Neuronal stem cell (in vitro differentiated cells): ENCODE data around the gene NBDY.

Source experiments
- DNase-seq: peaks from one replicate; pipeline ENCODE4 v3.0.0-alpha.2; 2013; ENCODE audit warnings: low spot score
- H2AFZ ChIP-seq: one replicate; pipeline ENCODE4 v1.6.1; 2013; ENCODE audit warnings: mild to moderate bottlenecking, low read length, inconsistent platforms
- H2AK5ac ChIP-seq: 2 replicates; pipeline ENCODE4 v1.6.1; 2013; ENCODE audit warnings: low read depth, mild to moderate bottlenecking, inconsistent platforms, low read length, moderate library complexity, mixed read lengths
- H2BK120ac ChIP-seq: 2 replicates; pipeline ENCODE4 v1.6.1; 2013; ENCODE audit warnings: low read depth, mild to moderate bottlenecking, inconsistent platforms, low read length, moderate library complexity, mixed read lengths
- H2BK12ac ChIP-seq: one replicate; pipeline ENCODE4 v1.6.1; 2013; ENCODE audit warnings: low read length, inconsistent platforms
- H2BK15ac ChIP-seq: 2 replicates; pipeline ENCODE4 v1.6.1; 2013; ENCODE audit warnings: mild to moderate bottlenecking, low read length, inconsistent platforms, mixed read lengths
- H2BK5ac ChIP-seq: one replicate; pipeline ENCODE4 v1.6.1; 2013; ENCODE audit warnings: inconsistent platforms, mild to moderate bottlenecking, low read length, moderate library complexity
- H3K14ac ChIP-seq: one replicate; pipeline ENCODE4 v1.6.1; 2013; ENCODE audit warnings: low read length, inconsistent platforms
- H3K18ac ChIP-seq: 2 replicates; pipeline ENCODE4 v1.6.1; 2013; ENCODE audit warnings: low read length, inconsistent platforms
- H3K23ac ChIP-seq: 2 replicates; pipeline ENCODE4 v1.6.1; 2013; ENCODE audit warnings: low read depth, mild to moderate bottlenecking, mixed read lengths, low read length, inconsistent platforms; ENCODE audit not compliant: poor library complexity
- H3K27ac ChIP-seq: replicated peaks from 3 replicates; pipeline ENCODE4 v1.5.1; 2013; ENCODE audit warnings: low read length, inconsistent platforms
- H3K27me3 ChIP-seq, 3 experiments: 2 replicates each; pipeline ENCODE4 v1.6.1; 2013; ENCODE audit warnings: low read length in 3 of 3, mild to moderate bottlenecking in 2 of 3, inconsistent platforms in 1 of 3, low read depth in 1 of 3, mixed read lengths in 1 of 3, moderate library complexity in 1 of 3; ENCODE audit not compliant: control insufficient read depth in 3 of 3, insufficient read depth in 3 of 3
- H3K36me3 ChIP-seq, 2 donors: replicated peaks in 1 of 2; 2 replicates each; pipeline ENCODE4 v1.6.1; 2013; ENCODE audit warnings: low read length in 2 of 2; ENCODE audit not compliant: control insufficient read depth in 2 of 2, insufficient read depth in 2 of 2
- H3K4ac ChIP-seq: 2 replicates; pipeline ENCODE4 v1.6.1; 2013; ENCODE audit warnings: inconsistent platforms, mild to moderate bottlenecking, low read length, moderate library complexity
- H3K4me1 ChIP-seq, 2 donors: 1 replicate in 1 of 2; 2 replicates in 1 of 2; pipeline ENCODE4 v1.6.1; 2013; ENCODE audit warnings: low read length in 2 of 2, low read depth in 1 of 2; ENCODE audit not compliant: control insufficient read depth in 2 of 2, insufficient read depth in 1 of 2
- H3K4me2 ChIP-seq: one replicate; pipeline ENCODE4 v1.6.1; 2013; ENCODE audit warnings: mild to moderate bottlenecking, low read length, inconsistent platforms; ENCODE audit not compliant: insufficient read depth, poor library complexity, severe bottlenecking
- H3K4me3 ChIP-seq, 2 donors: 2 replicates each; pipeline ENCODE4 v1.5.1; 2013; ENCODE audit warnings: low read length in 2 of 2, mild to moderate bottlenecking in 2 of 2, inconsistent platforms in 1 of 2, moderate library complexity in 1 of 2
- H3K79me1 ChIP-seq: one replicate; pipeline ENCODE4 v1.6.1; 2013; ENCODE audit warnings: low read depth, mild to moderate bottlenecking, inconsistent platforms, low read length, moderate library complexity
- H3K9ac ChIP-seq: one replicate; pipeline ENCODE4 v1.6.1; 2013; ENCODE audit warnings: mild to moderate bottlenecking, low read depth, low read length, inconsistent platforms; ENCODE audit not compliant: poor library complexity
- H3K9me3 ChIP-seq, 2 donors: replicated peaks in 1 of 2; 2 replicates each; pipeline versions ENCODE3 to v1.6.1; 2013; ENCODE audit warnings: low read length in 2 of 2, mild to moderate bottlenecking in 2 of 2, inconsistent platforms in 1 of 2, low read depth in 1 of 2, mixed read lengths in 1 of 2, moderate library complexity in 1 of 2; ENCODE audit not compliant: control insufficient read depth in 2 of 2, insufficient read depth in 1 of 2
- H4K8ac ChIP-seq: one replicate; pipeline ENCODE4 v1.6.1; 2013; ENCODE audit warnings: low read depth, mild to moderate bottlenecking, inconsistent platforms, low read length, moderate library complexity
- H4K91ac ChIP-seq: one replicate; pipeline ENCODE4 v1.6.1; 2013; ENCODE audit warnings: low read length, low read depth, mild to moderate bottlenecking, inconsistent platforms; ENCODE audit not compliant: poor library complexity
- WGBS, 2 donors: extraction: QIAGEN DNeasy Blood & Tissue Kit; methylation state at CpG; one replicate each; pipeline ENCODE4 v1.1.7; 2013; ENCODE audit warnings: missing lambda C conversion rate in 2 of 2, mixed read lengths in 1 of 2; ENCODE audit not compliant: insufficient read length in 2 of 2, insufficient replicate concordance in 1 of 2; ENCODE audit errors: extremely low coverage in 2 of 2; 5-methylcytosine and 5-hydroxymethylcytosine counted together

The NBDY gene

DNA sequence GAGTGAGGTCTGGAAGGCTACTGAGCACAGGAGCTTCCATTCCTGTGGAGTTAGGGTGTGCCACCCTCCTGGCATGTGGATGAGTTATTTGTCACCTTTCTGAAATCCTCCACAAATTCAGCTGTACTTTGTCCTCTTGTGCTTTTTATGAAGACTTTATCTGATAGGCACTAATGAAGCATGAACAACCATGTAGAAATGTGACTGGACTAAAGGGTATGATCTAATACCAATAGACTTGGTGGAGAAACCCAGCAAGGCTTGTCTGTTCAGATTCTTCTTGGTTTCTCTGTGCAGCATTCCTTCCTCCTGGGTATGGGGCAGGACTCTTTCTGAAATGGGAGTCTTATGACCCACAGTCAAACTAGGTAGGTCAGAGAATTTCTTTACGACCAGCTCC lies 9.6 kb downstream of the NBDY start:
- no CpG with 5 or more reads among the region's 1 CpG for WGBS, 2 donors
- no peak overlapping the region for H2BK5ac ChIP-seq
- no peak overlapping the region for H2AK5ac ChIP-seq
- no peak overlapping the region for H2BK12ac ChIP-seq
- H3K4ac ChIP-seq, result no peak overlapping the region
- H2BK15ac ChIP-seq, result no peak overlapping the region
- H2BK120ac ChIP-seq, result no peak overlapping the region
- no peak overlapping the region for H3K4me3 ChIP-seq
- H4K8ac ChIP-seq, result no peak overlapping the region
- H3K18ac ChIP-seq, result no peak overlapping the region
- no peaks in the 10 kb centered on the region for H3K79me1 ChIP-seq
- H3K27ac ChIP-seq, result no peak overlapping the region
- H3K9me3 ChIP-seq, result peaks cover 0 to 5% of the 10 kb centered on the region in 2 donors
- H3K9ac ChIP-seq, result no peak overlapping the region
- peaks cover 0 to 55% of the 10 kb centered on the region in 2 donors for H3K36me3 ChIP-seq
- no peak overlapping the region for H3K4me2 ChIP-seq
- H3K4me1 ChIP-seq, result no peaks in the 10 kb centered on the region
- H2AFZ ChIP-seq, result no peak overlapping the region
- no peak overlapping the region for H3K23ac ChIP-seq
- no peak overlapping the region for H4K91ac ChIP-seq
- no peaks in the 10 kb centered on the region for H3K27me3 ChIP-seq
- no peak for DNase-seq
- H3K14ac ChIP-seq, result no peak overlapping the region

DNA sequence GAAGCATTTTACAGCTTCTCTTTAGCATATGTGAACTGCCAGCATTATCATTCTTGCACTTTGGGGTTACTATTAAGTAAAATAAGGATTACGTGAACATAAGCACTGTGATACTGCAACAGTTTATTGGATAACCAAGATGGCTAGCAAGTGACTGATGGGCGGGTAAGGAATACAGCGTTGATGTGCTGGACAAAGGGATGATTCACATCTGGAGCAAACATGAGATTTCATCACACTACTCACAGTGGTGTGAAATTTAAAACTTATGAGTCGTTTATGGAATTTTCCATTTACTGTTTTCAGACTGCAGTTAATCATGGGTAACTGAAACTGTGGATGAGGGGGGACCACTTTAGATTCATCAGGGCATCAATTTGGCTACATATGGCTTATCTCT lies 16.0 kb downstream of the NBDY start:
- H4K8ac ChIP-seq, result no peak overlapping the region
- H3K4me1 ChIP-seq, result no peaks in the 10 kb centered on the region
- no peak overlapping the region for H4K91ac ChIP-seq
- H3K79me1 ChIP-seq, result no peaks in the 10 kb centered on the region
- no peak overlapping the region for H2BK120ac ChIP-seq
- no peak for DNase-seq
- H3K4me3 ChIP-seq, result no peak overlapping the region
- no peak overlapping the region for H3K18ac ChIP-seq
- H3K27me3 ChIP-seq, result no peaks in the 10 kb centered on the region
- no peak overlapping the region for H2AFZ ChIP-seq
- H3K27ac ChIP-seq, result no peak overlapping the region
- no peak overlapping the region for H2BK5ac ChIP-seq
- H2AK5ac ChIP-seq, result no peak overlapping the region
- H3K14ac ChIP-seq, result no peak overlapping the region
- peaks cover 0 to 29% of the 10 kb centered on the region in 2 donors for H3K36me3 ChIP-seq
- no peak overlapping the region for H3K23ac ChIP-seq
- no peak overlapping the region for H2BK15ac ChIP-seq
- no peak overlapping the region for H3K4ac ChIP-seq
- H3K4me2 ChIP-seq, result no peak overlapping the region
- no CpG with 5 or more reads among the region's 4 CpGs for WGBS, 2 donors
- no peak overlapping the region for H3K9ac ChIP-seq
- peaks cover 0 to 18% of the 10 kb centered on the region in 2 donors for H3K9me3 ChIP-seq
- no peak overlapping the region for H2BK12ac ChIP-seq

DNA sequence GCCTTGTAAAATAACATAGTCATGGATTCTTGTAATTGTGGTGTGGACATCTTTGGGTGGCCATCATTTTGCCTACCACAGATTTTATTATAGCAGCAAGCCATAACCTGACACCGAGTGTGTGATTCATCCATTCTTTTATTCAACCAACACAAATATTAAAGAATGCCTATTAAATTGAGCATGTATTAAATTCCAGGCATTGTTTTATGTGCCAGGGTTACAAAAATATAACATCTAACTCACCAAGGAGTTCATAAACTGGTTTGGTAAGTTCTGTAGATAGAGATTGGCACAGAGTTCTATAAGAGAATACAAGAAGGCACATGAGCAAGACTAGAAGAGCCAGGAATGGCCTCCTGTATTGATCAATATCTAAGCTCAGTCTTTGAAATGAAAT lies 18.0 kb downstream of the NBDY start:
- Histone ChIP-seq H2AK5ac (no peak overlapping the region), H2AFZ (no peak overlapping the region), H3K4me3 (no peak overlapping the region), H3K23ac (no peak overlapping the region), H2BK5ac (no peak overlapping the region), H3K14ac (no peak overlapping the region), H4K8ac (no peak overlapping the region), H3K4me2 (no peak overlapping the region), H3K79me1 (no peaks in the 10 kb centered on the region), H3K27me3 (no peaks in the 10 kb centered on the region), H2BK12ac (no peak overlapping the region), H3K9ac (no peak overlapping the region), H3K18ac (no peak overlapping the region), H4K91ac (no peak overlapping the region), H2BK15ac (no peak overlapping the region), H3K4ac (no peak overlapping the region), H3K4me1 (no peaks in the 10 kb centered on the region), H2BK120ac (no peak overlapping the region), H3K9me3 (peaks cover 0 to 13% of the 10 kb centered on the region in 2 donors), H3K36me3 (peaks cover 0 to 25% of the 10 kb centered on the region in 2 donors), H3K27ac (no peak overlapping the region)
- DNase-seq, result no peak
- WGBS, 2 donors, result no CpG with 5 or more reads among the region's 1 CpG

DNA sequence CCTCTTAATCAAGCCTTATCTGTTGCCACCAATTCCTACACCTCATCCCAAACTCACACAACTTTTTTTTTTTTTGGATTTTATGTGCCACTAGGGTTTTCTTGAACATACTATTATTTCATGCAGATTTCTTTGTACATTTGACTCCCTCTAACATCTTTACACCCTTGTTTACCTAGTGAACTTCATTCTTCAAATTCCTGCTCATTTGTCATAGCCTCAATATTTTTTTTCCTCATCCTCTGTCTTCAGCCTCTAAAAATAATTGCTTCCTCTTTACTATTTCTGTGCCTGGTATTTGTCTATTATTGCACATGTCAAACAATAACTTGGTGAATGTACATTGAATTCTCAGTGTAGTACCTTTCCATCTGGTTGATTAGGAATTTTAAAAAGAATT lies 22.0 kb downstream of the NBDY start:
- Histone ChIP-seq H3K9ac (no peak overlapping the region), H2BK12ac (no peak overlapping the region), H4K8ac (no peak overlapping the region), H2BK120ac (no peak overlapping the region), H3K4me2 (no peak overlapping the region), H3K36me3 (peaks cover 0 to 32% of the 10 kb centered on the region in 2 donors), H3K18ac (no peak overlapping the region), H2BK5ac (no peak overlapping the region), H3K4ac (no peak overlapping the region), H2AFZ (no peak overlapping the region), H2BK15ac (no peak overlapping the region), H3K79me1 (no peaks in the 10 kb centered on the region), H3K4me3 (no peak overlapping the region), H3K4me1 (no peaks in the 10 kb centered on the region), H4K91ac (no peak overlapping the region), H3K9me3 (peaks cover 0 to 6% of the 10 kb centered on the region in 2 donors), H3K27me3 (no peaks in the 10 kb centered on the region), H3K23ac (no peak overlapping the region), H2AK5ac (no peak overlapping the region), H3K14ac (no peak overlapping the region), H3K27ac (no peak overlapping the region)
- no peak for DNase-seq
